Dedifferentiated amniotic fluid mesenchymal stem cell (primary cell): ENCODE results near the gene GNA12.
"Not testable (repeated sequence)": the region's sequence is repeated elsewhere in the genome, so short reads cannot be mapped to it uniquely, and the experiment has no call there.

Experiments used
- DNase-seq: peaks from one replicate; pipeline ENCODE4 v3.0.0-alpha.2; 2016; ENCODE audit errors: extremely low spot score

Gene GNA12

DNA sequence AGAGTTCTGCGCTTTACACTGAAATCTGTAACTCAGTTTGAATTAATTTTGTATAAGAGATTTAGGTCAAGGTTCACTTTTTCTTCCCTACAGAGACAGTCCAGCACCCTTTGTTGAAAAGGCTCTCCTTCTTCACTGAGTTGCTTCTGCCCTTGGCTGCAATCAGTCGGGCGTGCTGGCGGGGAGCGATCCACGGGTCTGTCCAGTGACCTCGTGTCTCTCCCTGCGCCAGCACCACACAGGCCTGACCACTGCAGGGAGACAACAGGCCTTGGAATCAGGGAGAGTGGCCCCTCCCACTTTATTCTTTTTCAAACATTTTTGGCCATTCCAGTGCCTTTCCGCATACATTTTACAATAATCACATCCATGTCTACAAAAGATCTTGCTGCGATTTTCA, 89.2 kb downstream of the GNA12 start:
- no peak for DNase-seq

DNA sequence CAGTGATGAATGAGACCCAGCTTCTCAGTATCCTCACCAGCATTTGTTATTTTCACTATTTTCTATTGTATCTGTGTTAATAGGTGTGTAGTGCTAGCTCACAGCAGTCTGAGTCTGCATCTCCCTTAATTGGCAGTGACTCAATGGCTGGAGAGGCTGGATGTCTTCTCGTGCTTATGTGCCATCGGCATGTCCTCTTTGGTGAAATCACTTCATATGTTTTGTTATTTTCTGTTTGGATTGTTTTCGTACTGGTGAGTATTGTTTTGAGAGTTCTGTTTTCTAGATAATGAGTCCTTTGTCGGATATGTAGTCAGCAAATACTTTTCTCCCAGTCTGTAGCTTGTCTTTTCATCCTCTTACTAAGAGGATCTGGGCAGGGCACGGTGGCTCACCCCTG, 90.0 kb downstream of the GNA12 start:
- no peak for DNase-seq

- no peak for DNase-seq
These were observed 91.0 kb downstream of the GNA12 start for GRCh38 chr7:2753148-2753547.

DNA sequence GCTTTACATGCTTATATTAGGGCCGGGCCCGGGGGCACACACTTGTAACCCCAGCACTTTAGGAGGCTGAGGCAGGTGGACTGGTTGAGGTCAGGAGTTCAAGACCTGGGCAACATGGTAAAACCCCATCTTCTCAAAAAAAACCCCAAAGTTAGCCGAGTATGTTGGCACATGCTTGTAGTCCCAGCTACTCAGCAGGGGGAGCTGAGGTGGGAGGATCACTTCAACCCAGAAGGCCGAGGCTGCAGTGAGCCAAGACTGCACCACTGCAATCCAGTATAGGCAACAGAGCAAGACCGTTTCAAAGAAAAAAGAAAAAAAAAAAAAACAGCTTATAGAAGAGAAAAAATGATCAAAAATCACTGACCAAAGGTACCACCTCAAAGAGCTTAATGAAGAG, 93.0 kb downstream of the GNA12 start:
- no peak for DNase-seq

GRCh38 chr7:2750004-2750407, 94.1 kb downstream of the GNA12 start:
- DNase-seq = no peak

GRCh38 chr7:2748684-2749083, 95.4 kb downstream of the GNA12 start:
- not testable (repeated sequence) for DNase-seq

DNA sequence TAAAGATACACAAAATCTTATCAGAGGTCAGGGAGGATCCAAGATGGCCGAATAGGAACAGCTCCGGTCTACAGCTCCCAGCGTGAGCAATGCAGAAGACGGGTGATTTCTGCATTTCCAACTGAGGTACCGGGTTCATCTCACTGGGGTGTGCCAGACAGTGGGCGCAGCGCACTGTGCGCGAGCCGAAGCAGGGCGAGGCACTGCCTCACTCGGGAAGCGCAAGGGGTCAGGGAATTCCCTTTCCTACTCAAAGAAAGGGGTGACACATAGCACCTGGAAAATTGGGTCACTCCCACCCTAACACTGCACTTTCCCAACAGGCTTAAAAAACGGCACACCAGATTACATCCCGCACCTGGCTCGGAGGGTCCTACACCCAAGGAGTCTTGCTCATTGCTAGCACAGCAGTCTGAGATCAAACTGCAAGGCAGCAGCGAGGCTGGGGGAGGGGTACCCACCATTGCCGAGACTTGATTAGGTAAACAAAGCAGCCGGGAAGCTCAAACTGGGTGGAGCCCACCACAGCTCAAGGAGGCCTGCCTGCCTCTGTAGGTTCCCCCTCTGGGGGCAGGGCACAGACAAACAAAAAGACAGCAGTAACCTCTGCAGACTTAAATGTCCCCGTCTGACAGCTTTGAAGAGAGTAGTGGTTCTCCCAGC, 100.5 kb downstream of the GNA12 start:
- DNase-seq = not testable (repeated sequence)

DNA sequence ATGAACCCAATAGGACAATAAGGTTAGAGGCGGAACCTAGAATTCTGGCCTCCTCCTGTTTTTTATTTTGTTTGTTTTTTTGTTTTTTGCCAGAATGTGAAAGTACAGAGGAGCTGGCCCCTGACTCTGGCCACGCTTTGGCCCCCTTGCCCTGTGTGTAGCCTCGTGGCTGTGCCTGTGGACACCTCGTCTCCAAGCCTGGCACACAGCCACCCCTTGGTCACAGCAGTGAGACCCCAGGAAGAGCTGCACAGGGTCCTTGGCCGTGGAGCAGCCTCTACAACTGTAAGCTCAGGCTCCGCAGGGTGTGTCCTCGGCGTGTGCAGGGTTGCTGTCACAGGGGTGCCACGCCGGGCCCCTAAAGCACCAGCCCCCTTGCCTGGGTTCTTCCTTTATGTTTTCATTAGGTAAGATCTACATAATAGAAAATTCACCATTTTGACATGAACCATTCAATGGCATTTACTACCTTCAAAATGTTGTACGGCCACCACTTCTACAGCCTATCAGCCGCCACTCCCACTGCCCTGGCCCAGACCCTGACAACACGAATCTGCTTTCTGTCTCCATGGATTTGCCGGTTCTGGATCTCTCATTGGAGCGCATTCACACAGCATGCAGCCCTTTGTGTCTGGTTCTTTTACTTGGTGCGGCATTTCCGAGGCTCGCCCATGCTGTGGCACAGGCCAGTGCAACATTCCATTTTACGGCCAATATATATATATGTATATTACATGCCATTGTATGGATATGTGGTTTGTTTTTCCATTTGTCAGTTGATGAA, 105.2 kb downstream of the GNA12 start:
- DNase-seq = no peak

- DNase-seq = no peak
These were observed 106.2 kb downstream of the GNA12 start for GRCh38 chr7:2737771-2738540.

GRCh38 chr7:2737005-2737743, 106.9 kb downstream of the GNA12 start:
- DNase-seq = not testable (repeated sequence)

GRCh38 chr7:2736411-2736914, 107.6 kb downstream of the GNA12 start:
- DNase-seq = no peak

- no peak for DNase-seq
These were observed 108.4 kb downstream of the GNA12 start for GRCh38 chr7:2735744-2736143.

GRCh38 chr7:2734751-2735571, 109.1 kb downstream of the GNA12 start:
- DNase-seq = no peak

- no peak for DNase-seq
These were observed 109.9 kb downstream of the GNA12 start for GRCh38 chr7:2734084-2734686.

GRCh38 chr7:2732959-2733584, 111.0 kb downstream of the GNA12 start:
- DNase-seq = no peak

DNA sequence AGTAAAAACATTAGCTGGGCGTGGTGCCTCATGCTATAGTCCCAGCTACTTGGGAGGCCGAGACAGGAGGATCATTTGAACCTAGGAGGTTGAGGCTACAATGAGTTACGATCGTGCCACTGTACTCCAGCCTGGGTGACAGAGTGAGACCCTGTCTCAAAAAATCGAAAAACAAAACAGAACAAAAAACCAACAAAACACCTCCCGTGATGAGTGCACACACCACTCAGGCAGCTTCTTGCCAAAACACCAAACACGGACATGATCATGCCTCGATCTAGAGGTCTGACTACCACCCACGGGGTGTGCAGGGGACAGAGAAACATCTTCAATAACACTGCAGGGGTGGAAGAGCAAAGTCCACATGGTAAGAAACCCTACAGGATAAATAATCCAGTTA, 111.7 kb downstream of the GNA12 start:
- no peak for DNase-seq

DNA sequence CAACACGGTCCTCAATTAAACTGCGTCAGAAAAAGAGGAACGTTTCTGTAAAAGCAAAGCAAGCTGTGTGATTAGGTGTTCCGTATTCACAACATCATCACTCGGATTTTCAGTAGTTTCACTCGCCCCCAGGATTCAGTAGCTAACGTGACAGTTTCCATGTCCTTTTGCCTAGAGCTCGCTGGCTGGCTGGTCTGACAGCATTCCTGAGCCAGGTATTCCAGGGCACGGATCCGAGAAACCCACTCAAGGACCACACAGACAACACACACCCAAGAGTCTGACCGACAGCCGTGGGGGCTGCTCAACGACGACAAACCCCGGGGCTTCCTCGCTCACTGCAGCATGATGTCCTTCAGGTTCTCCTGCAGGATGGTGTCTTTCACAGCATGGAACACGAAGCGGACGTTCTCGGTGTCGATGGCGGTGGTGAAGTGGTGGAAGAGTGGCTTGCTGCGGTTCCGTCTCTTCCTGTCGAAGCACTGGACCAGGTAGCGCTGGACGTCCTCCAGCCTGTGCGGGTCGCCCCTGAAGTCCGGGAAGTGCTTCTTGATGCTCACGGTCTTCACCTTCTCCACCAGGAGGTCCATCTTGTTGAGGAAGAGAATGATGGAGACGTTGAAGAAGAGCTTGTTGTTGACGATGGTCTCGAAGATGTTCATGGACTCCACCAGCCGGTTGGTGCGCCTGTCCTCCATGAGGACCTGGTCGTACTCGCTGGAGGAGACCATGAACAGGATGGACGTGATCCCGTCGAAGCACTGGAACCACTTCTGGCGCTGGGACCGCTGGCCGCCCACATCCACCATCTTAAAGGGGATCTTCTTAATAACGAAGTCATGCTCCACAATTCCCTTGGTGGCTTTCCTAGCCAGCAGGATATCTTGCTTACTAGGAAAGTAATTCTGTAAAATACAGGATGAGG, 113.0 kb downstream of the GNA12 start:
- DNase-seq = no peak

GRCh38 chr7:2729893-2730716, 114.0 kb downstream of the GNA12 start:
- no peak for DNase-seq
